Measurements from ENCODE around the gene CTTN. TPM values are rescaled to one million over a fixed set of nuclear protein-coding genes. Genes with fewer than 3 reads are reported as not detected.
"Not testable (repeated sequence)": the region's sequence is repeated elsewhere in the genome, so short reads cannot be mapped to it uniquely, and the experiment has no call there.

The CTTN gene
- total RNA-seq, 1 experiment from 2014 or later: 121 TPM

DNA sequence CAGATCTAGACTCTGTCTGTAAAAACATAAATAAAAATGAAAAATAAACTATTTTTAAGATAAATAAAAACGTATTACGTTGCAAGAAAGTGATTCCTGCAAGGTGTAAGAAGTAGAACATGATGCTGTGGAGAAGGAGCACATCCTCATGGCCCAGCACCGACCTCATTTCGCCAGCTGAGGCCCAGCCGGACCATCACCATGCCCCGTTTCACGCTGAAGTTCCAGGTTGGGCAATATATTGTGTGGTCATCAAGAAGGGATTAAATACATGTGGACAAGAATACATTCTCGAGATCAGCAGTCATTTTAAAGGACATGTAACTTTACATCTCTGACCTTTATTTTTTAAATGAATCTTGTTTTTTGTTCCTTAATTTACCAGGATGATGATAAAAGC lies 20.7 kb upstream of the CTTN start:
- DNase-seq (ENCODE audit: low spot score): no peak
- in situ Hi-C loops (cut with HindIII; ENCODE audit: low sequenced_read_pairs): no loop called here

DNA sequence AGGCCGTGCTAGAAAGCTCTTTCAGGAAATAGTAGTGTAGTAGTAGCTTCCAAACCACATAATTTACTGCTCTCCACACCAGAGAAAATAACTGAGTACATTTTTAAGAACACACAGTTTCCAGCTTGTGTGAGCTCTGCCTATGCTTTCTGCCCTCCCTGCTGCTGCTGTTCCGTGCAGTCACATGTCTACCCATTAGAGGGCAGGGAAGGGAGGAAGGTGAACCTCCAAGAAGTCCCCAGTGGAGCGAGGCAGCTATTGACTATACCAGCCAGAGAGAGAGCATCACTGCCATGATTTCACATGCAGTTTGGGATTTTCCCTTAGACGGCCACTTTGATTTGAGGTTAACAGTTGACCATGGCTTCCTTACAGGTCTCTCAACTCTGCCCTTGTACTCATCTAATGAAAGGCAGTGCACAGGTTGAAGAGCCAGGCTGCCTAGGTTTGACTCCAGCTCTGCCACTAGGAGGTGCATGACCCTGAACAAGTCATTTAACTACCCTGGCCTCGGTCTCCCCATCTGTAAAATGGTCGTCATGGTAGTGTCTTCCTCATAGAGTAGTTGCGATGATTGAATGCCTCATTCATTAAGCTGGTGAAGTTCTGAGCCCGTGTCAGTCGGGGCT lies 19.7 kb upstream of the CTTN start:
- DNase-seq (ENCODE audit: low spot score): no peak
- in situ Hi-C loops (cut with HindIII; ENCODE audit: low sequenced_read_pairs): no loop called here

DNA sequence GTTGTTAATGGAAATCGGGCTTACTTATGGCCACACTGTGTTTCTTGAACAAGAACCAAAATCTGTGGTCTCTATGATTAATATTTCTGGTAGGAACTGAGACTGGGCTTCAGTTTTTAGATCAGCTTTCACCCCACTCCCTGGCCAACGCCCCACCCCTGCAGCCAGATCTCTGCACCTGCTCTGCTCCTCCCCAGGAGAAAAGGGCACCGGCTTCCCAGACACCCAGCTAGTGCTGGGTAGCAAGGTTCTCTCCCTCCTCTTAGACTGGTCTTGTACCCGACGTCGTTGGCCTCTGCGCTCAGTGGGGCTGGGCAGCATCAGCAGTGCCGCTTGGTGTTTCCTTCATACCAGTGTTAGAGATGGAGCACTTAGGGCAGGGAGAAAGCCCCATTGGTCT lies 17.0 kb upstream of the CTTN start:
- no peak for DNase-seq (ENCODE audit: low spot score)
- in situ Hi-C loops (cut with HindIII; ENCODE audit: low sequenced_read_pairs): no loop called here

DNA sequence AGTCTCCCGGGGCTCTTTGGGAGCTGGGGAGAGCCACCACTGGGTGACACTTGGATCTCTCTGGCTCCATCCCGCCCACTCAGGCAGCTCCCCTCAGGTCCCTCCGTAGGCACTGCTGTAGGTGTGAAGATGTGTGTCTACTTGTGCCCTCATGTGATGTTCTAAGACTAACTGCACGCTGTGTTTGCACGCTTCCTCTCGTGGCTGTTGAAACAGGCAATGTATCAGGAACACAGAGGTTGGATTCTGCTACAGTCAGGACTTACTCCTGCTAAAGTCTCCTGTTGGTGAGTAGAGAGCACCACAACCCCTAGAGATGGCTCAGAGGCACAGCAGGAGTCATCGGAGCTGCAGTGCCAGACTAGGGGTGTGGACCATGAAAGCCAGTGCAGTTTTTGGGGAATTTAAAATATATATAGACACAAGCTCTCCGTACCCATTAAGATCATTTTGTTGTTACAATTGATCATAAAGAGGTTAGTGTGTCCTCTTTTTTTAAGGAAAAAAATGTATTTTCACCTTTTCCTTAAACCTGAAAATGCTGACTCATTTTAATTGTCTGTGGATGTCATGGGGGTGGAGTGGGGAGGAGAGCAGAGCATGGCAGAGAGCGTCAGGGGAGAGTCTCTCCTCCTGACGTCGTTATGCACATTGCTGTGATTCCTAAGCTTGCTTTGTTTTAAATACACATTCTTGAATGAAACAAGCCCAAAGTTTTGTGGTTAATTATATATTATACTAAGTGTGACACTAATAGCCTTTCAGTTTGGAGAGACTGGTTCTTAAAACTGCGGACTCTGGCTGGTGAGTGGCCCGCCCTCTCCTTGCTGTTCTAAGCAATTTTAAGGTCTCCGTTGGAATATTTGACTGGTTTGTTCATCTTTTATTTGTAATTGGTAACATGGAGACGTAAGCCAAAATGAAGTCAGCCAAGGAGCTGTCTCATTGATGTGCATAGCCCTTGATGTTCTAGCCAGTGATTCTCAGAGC lies 16.2 kb upstream of the CTTN start:
- in situ Hi-C loops (cut with HindIII; ENCODE audit: low sequenced_read_pairs): no loop called here
- no peak for DNase-seq (ENCODE audit: low spot score)

DNA sequence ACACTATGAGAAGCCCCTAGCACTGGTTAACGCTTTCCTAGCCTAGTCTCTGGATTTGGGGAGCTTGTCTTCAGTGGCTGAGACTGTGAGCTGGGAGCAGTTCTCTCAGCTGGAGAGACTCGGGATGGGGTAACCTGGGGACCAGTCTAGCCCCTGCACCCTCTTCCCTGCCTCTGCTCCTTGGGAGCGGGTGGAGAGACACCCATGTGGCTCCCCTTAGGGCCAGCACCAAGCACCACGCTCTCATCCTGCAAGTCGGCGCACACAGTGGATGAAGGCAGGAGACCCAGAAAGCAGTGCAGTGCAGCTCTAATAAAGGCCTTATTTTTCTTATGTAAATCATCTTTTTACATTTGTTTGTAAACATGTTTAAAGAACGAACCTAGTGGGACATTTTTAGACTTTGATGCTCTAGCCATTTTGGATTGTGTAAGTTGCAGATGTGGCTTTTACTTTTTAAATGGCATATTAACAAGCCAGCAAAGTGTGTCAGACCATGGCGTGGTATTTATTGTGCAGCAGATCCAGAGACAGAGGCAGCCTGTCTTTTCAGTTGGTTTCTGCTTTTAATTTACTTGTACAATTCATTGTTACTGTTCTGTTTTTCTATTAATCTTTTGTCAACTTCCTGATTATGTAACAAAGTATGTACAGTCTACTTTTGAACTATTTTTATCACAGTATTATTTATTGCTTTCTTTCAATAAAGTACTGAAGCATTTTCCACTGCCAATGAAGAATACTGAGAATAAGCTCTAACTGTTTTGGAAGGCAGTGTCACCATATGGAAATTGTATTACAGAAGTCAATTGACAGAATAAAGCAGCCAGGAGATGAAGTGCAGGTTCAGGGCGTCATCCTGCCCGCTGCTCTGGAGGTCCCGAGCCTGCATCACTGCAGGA lies 14.4 kb upstream of the CTTN start:
- in situ Hi-C loops (cut with HindIII; ENCODE audit: low sequenced_read_pairs): no loop called here
- no peak for DNase-seq (ENCODE audit: low spot score)

DNA sequence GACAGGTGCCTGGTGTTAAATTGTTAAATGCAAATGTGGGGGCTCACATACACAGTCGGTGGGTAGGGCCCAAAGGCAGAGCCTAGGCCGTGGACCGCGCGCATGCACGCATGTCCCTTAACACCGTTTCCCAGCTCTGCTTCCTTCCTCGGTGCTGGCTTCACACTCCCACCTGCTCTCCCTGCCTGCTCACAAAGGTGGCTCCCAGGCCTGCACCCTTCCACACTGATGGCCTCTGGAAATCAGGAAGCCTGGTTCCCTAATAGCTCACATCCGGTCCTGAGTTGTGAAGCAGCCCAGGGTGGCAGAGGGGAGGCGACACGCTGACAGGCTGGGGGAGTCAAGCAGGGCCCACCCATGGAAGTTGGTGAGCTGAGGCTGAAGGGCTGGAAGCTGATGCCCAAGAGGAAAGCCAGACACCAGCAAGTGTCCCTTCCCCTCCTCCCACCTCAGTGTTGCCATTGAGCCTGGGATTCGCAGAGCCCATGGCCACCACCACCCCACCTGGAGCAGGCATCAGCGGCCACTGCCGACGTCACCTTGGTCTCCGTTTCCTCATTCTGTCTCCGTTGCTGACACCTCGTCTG lies 13.7 kb upstream of the CTTN start:
- no peak for DNase-seq (ENCODE audit: low spot score)
- in situ Hi-C loops (cut with HindIII; ENCODE audit: low sequenced_read_pairs): no loop called here

DNA sequence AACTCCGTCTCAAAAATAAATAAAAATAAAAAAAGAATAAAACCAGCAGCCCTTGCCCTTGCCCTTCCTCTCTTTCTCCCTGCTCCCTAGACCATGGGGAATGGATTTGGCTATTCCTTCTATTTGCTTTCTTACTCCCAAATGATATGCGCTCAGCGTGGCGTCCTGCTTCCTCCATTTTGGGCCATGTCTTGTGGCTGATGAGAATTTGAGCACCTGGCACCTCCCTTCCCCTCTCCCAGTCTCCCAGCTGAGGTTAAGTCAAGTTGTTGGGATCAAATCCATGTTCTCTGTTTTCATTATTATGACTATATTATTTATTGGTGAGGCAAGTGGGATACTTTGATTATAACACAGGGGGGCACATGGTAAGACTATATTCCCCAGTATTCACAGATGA lies 10.8 kb upstream of the CTTN start:
- in situ Hi-C loops (cut with HindIII; ENCODE audit: low sequenced_read_pairs): no loop called here
- DNase-seq (ENCODE audit: low spot score): no peak

DNA sequence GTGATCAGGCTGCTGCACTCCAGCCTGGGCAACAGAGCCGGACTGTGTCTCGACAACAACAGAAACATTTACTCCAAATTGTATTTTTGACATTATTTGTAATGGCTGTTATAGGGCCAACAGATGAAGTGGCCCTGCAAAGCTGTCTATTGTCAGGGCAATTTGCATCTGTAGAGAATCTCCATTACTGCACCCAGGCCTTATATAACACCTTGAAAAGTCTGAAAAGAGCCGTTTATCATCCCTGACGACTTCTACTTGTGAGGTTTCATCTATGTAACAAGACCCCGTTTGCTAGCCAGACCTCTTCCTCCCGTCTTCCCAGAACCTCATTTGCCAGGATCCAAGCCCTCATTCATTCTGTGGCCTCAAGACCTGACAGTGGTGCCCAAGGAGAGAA lies 9.1 kb upstream of the CTTN start:
- in situ Hi-C loops (cut with HindIII; ENCODE audit: low sequenced_read_pairs): no loop called here
- DNase-seq (ENCODE audit: low spot score): no peak

DNA sequence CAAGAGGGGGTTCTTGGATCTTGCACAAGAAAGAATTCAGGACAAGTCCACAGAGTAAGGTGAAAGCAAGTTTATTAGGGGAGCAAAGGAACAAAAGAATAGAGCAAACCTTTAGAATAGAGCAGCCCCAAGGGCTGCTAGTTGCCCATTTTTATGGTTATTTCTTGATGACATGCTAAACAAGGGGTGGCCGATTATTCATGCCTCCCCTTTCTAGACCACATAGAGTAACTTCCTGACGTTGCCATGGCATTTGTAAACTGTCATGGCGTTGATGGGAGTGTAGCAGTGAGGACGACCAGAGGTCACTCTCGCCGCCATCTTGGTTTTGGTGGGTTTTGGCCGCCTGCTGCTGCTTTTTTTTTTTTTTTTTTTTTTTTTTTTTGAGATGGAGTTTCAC lies 7.4 kb upstream of the CTTN start:
- DNase-seq (ENCODE audit: low spot score); in situ Hi-C loops (cut with HindIII; ENCODE audit: low sequenced_read_pairs): not testable (repeated sequence)

DNA sequence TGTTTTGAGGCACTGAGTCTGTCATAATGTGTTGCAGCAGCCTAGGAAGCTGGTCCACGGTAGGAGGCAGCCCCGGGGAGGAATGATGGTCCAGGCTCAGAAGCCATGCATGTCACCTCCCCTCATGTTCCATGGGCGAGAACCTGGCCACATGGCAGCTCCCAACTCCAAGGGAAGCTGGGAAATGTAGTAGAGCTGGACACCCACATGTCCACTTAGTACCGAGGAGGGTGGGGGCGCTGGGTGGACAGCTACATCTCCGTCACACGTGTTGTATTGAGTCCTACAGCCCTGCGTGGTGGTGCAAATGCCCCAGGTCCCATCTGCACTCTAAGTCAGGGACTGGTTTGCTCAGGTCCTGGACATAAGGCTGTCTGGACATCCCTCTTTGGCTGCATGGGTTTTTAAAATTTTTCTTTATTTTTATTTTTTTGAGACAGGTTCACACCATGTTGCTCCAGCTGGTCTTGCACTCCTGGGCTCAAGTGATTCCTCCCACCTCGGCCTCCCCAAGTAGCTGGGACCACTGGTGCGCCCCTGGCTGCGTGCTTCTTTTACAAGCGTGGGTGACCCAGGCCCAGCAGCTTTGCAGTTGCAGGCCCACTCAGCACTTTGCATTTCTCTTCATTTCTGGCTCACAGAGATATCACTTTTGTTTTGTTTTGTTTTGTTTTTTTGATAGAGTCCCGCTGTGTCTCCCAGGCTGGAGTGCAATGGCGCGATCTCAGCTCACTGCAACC lies 3.9 kb upstream of the CTTN start:
- in situ Hi-C loops (cut with HindIII; ENCODE audit: low sequenced_read_pairs): no loop called here
- DNase-seq (ENCODE audit: low spot score): no peak

DNA sequence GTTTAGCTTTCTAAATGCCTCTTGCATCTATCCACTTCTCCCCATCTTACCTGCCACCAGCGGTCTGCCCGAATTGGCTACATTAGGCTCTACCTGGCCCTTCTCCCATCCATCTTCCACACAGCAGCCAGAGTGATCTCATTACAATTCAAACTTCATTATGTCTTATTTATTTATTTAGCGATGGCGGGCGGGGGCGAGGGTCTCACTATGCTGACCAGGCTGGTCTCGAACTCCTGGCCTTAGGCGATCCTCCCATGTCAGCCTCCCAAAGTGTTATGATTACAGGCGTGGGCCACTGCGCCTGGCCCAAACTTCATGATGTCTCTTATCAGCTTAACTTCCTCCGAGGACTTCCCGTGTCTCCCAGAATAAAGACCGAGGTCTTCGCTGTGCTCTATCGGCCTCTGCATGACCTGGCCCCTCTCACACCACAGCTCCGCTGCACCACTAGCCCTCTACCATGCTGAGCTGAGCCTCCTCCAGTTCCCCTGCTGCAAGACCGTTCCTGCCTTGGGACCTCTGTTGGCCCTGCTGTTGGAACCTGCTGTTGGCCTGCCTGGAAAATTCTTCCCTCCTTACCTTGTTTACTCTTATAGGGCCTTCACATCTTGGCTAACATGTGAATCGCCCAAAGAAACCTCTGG lies 870 bp upstream of the CTTN start:
- in situ Hi-C loops (cut with HindIII; ENCODE audit: low sequenced_read_pairs): no loop called here
- no peak for DNase-seq (ENCODE audit: low spot score)

DNA sequence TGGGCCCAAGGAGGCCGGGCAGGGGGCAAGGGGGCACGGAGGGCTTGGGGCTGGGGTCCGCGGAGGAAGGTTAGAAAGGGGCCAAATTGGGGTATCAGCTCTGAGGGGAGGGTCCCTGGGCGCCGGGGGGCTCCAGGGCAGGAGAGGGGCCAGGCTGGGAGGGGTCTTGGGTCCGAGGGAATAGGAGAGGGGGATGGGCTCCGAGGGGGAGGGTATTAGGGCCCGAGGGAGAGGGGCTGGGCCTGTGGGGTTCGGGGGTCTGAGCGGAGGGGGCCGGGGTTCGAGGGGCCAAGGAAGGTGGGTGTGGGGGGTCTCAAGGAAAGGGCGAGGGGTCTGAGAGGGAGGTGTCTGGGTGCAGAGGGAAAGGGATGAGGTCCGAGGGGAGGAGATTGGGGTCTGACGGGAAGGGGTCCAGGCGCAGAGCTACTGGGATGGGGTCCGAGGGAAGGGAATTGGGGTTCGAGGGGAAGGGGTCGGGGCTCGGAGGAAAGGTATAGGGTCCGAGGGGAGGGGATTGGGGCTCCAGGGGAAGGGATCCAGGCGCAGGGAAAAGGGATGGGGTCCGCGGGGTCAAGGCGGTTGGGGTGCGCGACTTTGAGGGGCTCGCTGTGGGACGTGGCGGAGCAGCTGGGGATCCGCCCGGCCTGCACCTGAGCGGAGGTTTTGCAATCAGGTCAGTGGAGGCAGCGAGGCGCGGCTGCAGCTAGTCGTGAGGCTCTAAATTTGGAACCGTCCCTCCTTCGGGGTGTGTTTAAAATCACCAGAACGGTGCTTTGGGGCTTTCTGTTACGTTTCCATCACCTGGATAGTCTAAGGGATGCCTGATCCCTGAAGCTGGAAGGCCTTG lies 728 bp downstream of the CTTN start:
- in situ Hi-C loops (cut with HindIII; ENCODE audit: low sequenced_read_pairs): no loop called here
- DNase-seq (ENCODE audit: low spot score): no peak

DNA sequence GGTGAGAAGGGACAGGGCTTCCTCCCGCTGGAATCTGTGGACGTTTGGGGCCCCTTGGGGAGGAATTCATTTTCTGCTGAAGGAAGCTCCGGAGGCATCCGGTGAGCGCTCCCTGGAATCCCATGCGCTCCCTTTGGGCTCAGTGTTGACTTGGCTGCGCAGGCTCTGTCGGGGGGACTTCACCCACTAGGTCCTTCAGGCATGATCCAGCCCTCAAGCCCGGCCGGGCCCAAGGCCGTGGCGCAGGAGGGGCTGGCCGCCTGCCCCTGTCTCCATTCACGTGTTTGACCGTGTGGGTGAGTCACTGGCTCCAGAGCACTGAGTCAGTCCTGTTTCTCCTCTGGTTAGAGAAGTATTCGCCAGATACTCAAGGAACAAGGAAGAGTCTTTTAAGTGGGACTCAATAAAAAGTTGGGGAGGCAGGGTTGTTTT lies 1.4 kb downstream of the CTTN start:
- in situ Hi-C loops (cut with HindIII; ENCODE audit: low sequenced_read_pairs): no loop called here
- peak; percentile 53 for DNase-seq (ENCODE audit: low spot score)

DNA sequence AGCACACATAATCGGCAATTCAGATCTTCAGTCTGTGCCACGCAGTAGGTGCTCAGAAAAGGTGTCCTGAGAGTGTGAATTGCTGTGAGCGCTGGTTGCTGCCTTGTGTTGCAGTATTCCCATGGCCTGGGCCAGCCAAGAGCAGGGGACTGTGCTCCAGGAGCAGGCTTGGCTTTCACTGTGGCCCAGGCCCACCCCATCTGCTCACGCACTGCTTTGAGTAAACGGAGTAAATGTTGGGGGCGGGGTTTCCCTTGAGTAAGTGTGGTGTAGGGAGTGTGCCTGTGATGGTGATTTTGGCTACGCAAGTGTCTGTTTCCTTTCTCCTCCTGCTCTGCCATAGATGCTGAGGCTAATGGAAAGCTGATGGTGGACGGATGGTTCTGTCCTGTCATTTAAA lies 2.3 kb downstream of the CTTN start:
- in situ Hi-C loops (cut with HindIII; ENCODE audit: low sequenced_read_pairs): no loop called here
- DNase-seq (ENCODE audit: low spot score): no peak

DNA sequence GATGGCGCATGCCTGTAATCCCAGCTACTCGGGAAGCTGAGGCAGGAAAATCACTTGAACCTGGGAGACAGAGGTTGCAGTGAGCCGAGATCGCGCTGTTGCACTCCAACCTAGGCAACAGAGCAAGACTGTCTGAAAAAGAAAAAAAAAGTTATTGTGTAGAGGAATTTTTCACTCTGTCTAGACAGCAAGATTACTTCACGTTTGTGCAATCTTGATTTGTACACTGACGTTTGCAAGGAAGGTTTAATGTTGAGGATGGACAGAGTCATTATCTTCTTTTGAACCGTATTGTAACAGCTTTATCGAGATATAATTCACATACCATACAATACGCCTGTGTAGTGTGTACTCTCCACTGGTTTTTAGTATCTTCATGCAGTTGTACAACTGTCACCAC lies 3.7 kb downstream of the CTTN start:
- in situ Hi-C loops (cut with HindIII; ENCODE audit: low sequenced_read_pairs): no loop called here
- DNase-seq (ENCODE audit: low spot score): no peak

DNA sequence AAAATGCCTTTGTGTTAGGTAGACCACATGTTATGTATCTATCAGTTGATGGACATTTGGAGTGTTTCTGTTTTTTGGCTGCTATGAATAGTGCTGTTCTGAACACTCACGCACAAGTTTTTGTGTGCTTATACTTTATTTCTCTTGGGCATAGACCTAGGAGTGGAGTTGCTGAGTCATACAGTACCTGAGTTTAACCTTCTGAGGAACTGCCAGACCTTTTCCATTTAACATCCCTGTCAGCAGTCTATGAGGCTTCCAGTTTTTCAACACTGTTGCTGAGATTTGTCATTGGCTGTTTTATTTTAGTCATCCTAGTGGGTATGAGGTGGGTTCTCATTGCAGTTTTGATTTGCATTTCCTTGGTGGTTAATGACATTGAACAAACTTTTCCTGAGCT lies 4.4 kb downstream of the CTTN start:
- DNase-seq (ENCODE audit: low spot score): no peak
- in situ Hi-C loops (cut with HindIII; ENCODE audit: low sequenced_read_pairs): no loop called here

DNA sequence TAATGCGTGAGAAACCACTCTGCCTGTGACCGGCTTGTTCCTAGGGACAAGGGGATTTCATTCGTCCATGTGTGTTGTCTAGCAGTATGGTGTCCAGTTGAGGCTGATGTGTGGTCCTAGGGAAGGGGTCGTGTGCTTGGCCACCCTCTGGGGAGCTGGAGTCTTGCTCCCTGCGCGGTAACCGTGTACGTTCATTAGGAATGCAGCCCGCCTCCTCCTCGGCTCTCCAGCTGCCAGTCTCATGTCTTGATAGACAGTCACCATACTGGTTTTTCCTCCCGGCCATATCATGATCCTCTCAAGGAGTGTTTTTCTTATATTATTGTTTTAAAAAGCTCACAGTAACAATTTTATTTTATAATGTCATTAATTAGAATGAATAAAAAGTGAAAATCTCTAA lies 5.9 kb downstream of the CTTN start:
- DNase-seq (ENCODE audit: low spot score): no peak
- in situ Hi-C loops (cut with HindIII; ENCODE audit: low sequenced_read_pairs): no loop called here

Data from G401 (cell line).